Heart left ventricle (tissue), 16 donors: Measurements from ENCODE around the gene FAM89A. TPM values are rescaled to one million over a fixed set of nuclear protein-coding genes. Genes with fewer than 3 reads are reported as not detected.
"Not testable (repeated sequence)": the region's sequence is repeated elsewhere in the genome, so short reads cannot be mapped to it uniquely, and the experiment has no call there.

ENCODE experiments used
- ATAC-seq, 4 donors: fragments of 200-7000 bp; cut with Tn5 transposase; one replicate each; pipeline ENCODE4 v1.9.1; 2020 to 2022; ENCODE audit warnings: moderate library complexity in 4 of 4, mild to moderate bottlenecking in 3 of 4, moderate number of reproducible peaks in 1 of 4
- DNase-seq, 5 donors: peaks; one replicate each; pipeline ENCODE4 v3.0.0-alpha.2; 2020
- H3K27ac ChIP-seq, 12 donors: fragments of 200-600 bp; sonication (generic) in 4 of 12; one replicate each; pipeline versions ENCODE4 v1.5.0 to v1.8.0; 2016 to 2022; ENCODE audit warnings: mild to moderate bottlenecking in 2 of 12
- H3K27me3 ChIP-seq, 9 donors: fragments of 200-600 bp; sonication (generic) in 2 of 9; one replicate each; pipeline versions ENCODE4 v1.5.1 to v1.8.0; 2016 to 2022; ENCODE audit warnings: mild to moderate bottlenecking in 3 of 9
- H3K36me3 ChIP-seq, 9 donors: fragments of 200-600 bp; sonication (generic) in 2 of 9; one replicate each; pipeline versions ENCODE4 v1.5.0 to v1.8.0; 2018 to 2022; ENCODE audit warnings: mild to moderate bottlenecking in 2 of 9
- H3K4me1 ChIP-seq, 12 donors: fragments of 200-600 bp; sonication (generic) in 4 of 12; one replicate each; pipeline versions ENCODE4 v1.5.0 to v1.8.0; 2016 to 2022; ENCODE audit warnings: mild to moderate bottlenecking in 3 of 12
- H3K4me3 ChIP-seq, 12 donors: fragments of 200-600 bp; sonication (generic) in 4 of 12; one replicate each; pipeline versions ENCODE4 v1.5.0 to v1.8.0; 2017 to 2022; ENCODE audit warnings: mild to moderate bottlenecking in 9 of 12, moderate library complexity in 4 of 12
- H3K9me3 ChIP-seq, 12 donors: fragments of 200-600 bp; sonication (generic) in 4 of 12; one replicate each; pipeline versions ENCODE4 v1.5.0 to v1.8.0; 2016 to 2022; ENCODE audit warnings: mild to moderate bottlenecking in 1 of 12
- CTCF ChIP-seq, 12 donors: fragments of 200-600 bp; sonication (generic) in 4 of 12; IDR thresholded peaks; one replicate each; pipeline versions ENCODE4 v1.5.0 to v1.8.0; 2018 to 2022; ENCODE audit warnings: antibody characterized with exemption in 12 of 12, mild to moderate bottlenecking in 5 of 12
- POLR2A ChIP-seq, 2 donors: fragments of 450-650 bp; IDR thresholded peaks; one replicate each; pipeline ENCODE4 v1.6.1; 2017; ENCODE audit warnings: antibody characterized with exemption in 2 of 2, mild to moderate bottlenecking in 2 of 2, moderate library complexity in 2 of 2
- WGBS, 4 donors: extraction: QIAGEN DNeasy Blood & Tissue Kit in 2 of 4; methylation state at CpG; one replicate each; pipeline versions ENCODE4 v1.1.5 to v1.1.7; 2013 to 2018; 5-methylcytosine and 5-hydroxymethylcytosine counted together
- intact Hi-C, 10 donors: fragments of 100-400 bp; cut with DNase I; formaldehyde crosslinking; loops; one replicate each; pipeline versions ENCODE4 v1.11.1 to v1.14.2; 2022
- polyA plus RNA-seq, 2 donors: library from polyadenylated mRNA; stranded (reverse); fragments of 200-250 nt; gene quantifications; one replicate each; pipeline ENCODE4 v1.2.3, GENCODE V29; 2013
- total RNA-seq, 9 donors: library from RNA; depleted of rRNA in 2 of 9; stranded (reverse); fragments of >200 nt in 2 of 9; fragmentation: NEBNext Ultra II Directional in 3 of 9; extraction: Animal tissue kit (Norgen Biotek cat#: 25700) in 3 of 9; gene quantifications; one replicate each; pipeline versions ENCODE4 v1.1.0 to v1.2.4, GENCODE V29; 2016 to 2023
- donor health status: ischemic (EF 13 %, LVEDD 7.1; RV severe dilation, severe dysfunction).
- donor health status: healthy with polysubstance abuse.
- donor health status: DM: no; HTN: yes; CAD: no.
- donor health status: DM: no; HTN: no; CAD: no.
- donor health status: ischemic (EF 25% LVEDD 6.9; RV normal size, moderate dysfunction).
- donor health status: ischemic (EF 25% LVEDD 5.7; RV mildly dilated, moderate dysfunction).
- donor health status: healthy.
- donor health status: DM: yes; HTN: yes; CAD: no.
- donor health status: ischemic (EF 35%, LVEDD 5.7; RV mildly dilated, moderate dysfunction).
- donor health status: nonischemic (EF 11% LVEDD 7.7; RV severe dilation, severe dysfunction).
- donor health status: DM: yes; HTN: yes; CAD: no.
- donor health status: PGD.
- donor health status: ischemic (EF 29% LVEDD 5.4; RV normal size, mild dysfunction).
- donor health status: nonischemic (EF 23%, LVEDD 6.1; RV moderate dilation, normal function).

The FAM89A gene
- total and polyA plus RNA-seq, 11 donors: 3.8 to 11.5 (median 6.0) TPM

- H3K36me3 ChIP-seq: no peaks in the 10 kb centered on the region
- TF ChIP-seq CTCF (IDR thresholded peaks at IDR 0.05) (no peak), POLR2A (IDR thresholded peaks at IDR 0.05) (no peak)
- peaks cover 0 to 12% (median 5%) of the 10 kb centered on the region in 12 donors for H3K9me3 ChIP-seq
- WGBS, 4 donors: 37 to 62% (median 54%) methylated on average over 2 of the region's 2 CpGs
- intact Hi-C loops: no loop called here
- DNase-seq: no peak
- no peak overlapping the region for H3K27ac ChIP-seq
- peaks cover 0 to 4% (median 0%) of the 10 kb centered on the region in 9 donors for H3K27me3 ChIP-seq
- no peaks in the 10 kb centered on the region for H3K4me1 ChIP-seq
- ATAC-seq: no peak
- H3K4me3 ChIP-seq: no peak overlapping the region
Measured at GRCh38 chr1:231046730-231047395, 6.8 kb upstream of the FAM89A start.

GRCh38 chr1:231045921-231046729, 6.1 kb upstream of the FAM89A start:
- H3K4me1 ChIP-seq, intact Hi-C loops, H3K27me3 ChIP-seq, DNase-seq, ATAC-seq, H3K27ac ChIP-seq, H3K36me3 ChIP-seq, H3K4me3 ChIP-seq: not testable (repeated sequence)
- WGBS, 4 donors: 84 to 87% (median 86%) methylated on average over 10 of the region's 10 CpGs
- H3K9me3 ChIP-seq: peaks cover 0 to 12% (median 5%) of the 10 kb centered on the region in 12 donors

- TF ChIP-seq CTCF (IDR thresholded peaks at IDR 0.05): no peak
- TF ChIP-seq POLR2A (IDR thresholded peaks at IDR 0.05): no peak
- no peak overlapping the region for H3K27ac ChIP-seq
- peaks cover 0 to 4% (median 2%) of the 10 kb centered on the region in 9 donors for H3K27me3 ChIP-seq
- H3K4me3 ChIP-seq: no peak overlapping the region
- H3K9me3 ChIP-seq: peaks cover 0 to 12% (median 5%) of the 10 kb centered on the region in 12 donors
- intact Hi-C loops: no loop called here
- no peaks in the 10 kb centered on the region for H3K36me3 ChIP-seq
- DNase-seq (no peak), ATAC-seq (no peak)
- peaks cover 0 to 11% (median 5%) of the 10 kb centered on the region in 12 donors for H3K4me1 ChIP-seq
Measured at GRCh38 chr1:231045286-231045685, 5.2 kb upstream of the FAM89A start.

- ATAC-seq: no peak
- DNase-seq: no peak
- peaks cover 0 to 12% (median 5%) of the 10 kb centered on the region in 12 donors for H3K9me3 ChIP-seq
- intact Hi-C loops: no loop called here
- H3K4me3 ChIP-seq: no peak overlapping the region
- WGBS, 4 donors: 93 to 97% (median 97%) methylated on average over 1 of the region's 1 CpG
- no peaks in the 10 kb centered on the region for H3K36me3 ChIP-seq
- peaks cover 0 to 18% (median 5%) of the 10 kb centered on the region in 12 donors for H3K4me1 ChIP-seq
- TF ChIP-seq CTCF (IDR thresholded peaks at IDR 0.05): no peak
- no peak for TF ChIP-seq POLR2A (IDR thresholded peaks at IDR 0.05)
- H3K27me3 ChIP-seq: peaks cover 0 to 9% (median 3%) of the 10 kb centered on the region in 9 donors
- H3K27ac ChIP-seq: no peak overlapping the region
Measured at GRCh38 chr1:231044588-231044987, 4.5 kb upstream of the FAM89A start.
